GM19372 (cell line): ENCODE measurements around the gene GJB5.
A peak's percentile ranks its signal among the peaks of the same experiment; 100 is the strongest.
"Not testable (repeated sequence)": the region's sequence is repeated elsewhere in the genome, so short reads cannot be mapped to it uniquely, and the experiment has no call there.

Experiments used
- ATAC-seq: cut with Tn5 transposase; IDR thresholded peaks from one replicate; pipeline ENCODE4 v1.9.1; 2021; ENCODE audit warnings: mild to moderate bottlenecking, low read depth, moderate library complexity; ENCODE audit not compliant: unreplicated experiment

Gene GJB5

GRCh38 chr1:34773114-34773513 lies 18.3 kb downstream of the GJB5 start:
- ATAC-seq: not testable (repeated sequence)

- ATAC-seq: no peak
These were observed 20.1 kb downstream of the GJB5 start for GRCh38 chr1:34774957-34775356.

GRCh38 chr1:34776911-34777310 lies 22.1 kb downstream of the GJB5 start:
- no peak for ATAC-seq

GRCh38 chr1:34777519-34778321 lies 22.9 kb downstream of the GJB5 start:
- no peak for ATAC-seq

GRCh38 chr1:34778381-34778780 lies 23.5 kb downstream of the GJB5 start:
- ATAC-seq: no peak

GRCh38 chr1:34779005-34779404 lies 24.2 kb downstream of the GJB5 start:
- no peak for ATAC-seq

- ATAC-seq: no peak
These were observed 24.7 kb downstream of the GJB5 start for GRCh38 chr1:34779526-34779925.

GRCh38 chr1:34779962-34780361 lies 25.1 kb downstream of the GJB5 start:
- no peak for ATAC-seq

- ATAC-seq: no peak
These were observed 25.7 kb downstream of the GJB5 start for GRCh38 chr1:34780528-34780927.

- ATAC-seq: no peak
These were observed 26.4 kb downstream of the GJB5 start, which contains the start of gene GJB3 for GRCh38 chr1:34781071-34781843. GJB3 (plus strand) TSS chr1:34781214; CDS start chr1:34784763, 3,549 bp downstream.

GRCh38 chr1:34781844-34782391 lies 27.1 kb downstream of the GJB5 start:
- ATAC-seq: no peak

- no peak for ATAC-seq
These were observed 29.9 kb downstream of the GJB5 start for GRCh38 chr1:34784751-34785221.

GRCh38 chr1:34785231-34785874 lies 30.5 kb downstream of the GJB5 start:
- no peak for ATAC-seq

- ATAC-seq: no peak
These were observed 31.1 kb downstream of the GJB5 start for GRCh38 chr1:34785875-34786470.

GRCh38 chr1:34786521-34787325 lies 31.9 kb downstream of the GJB5 start:
- peak; percentile 72 for ATAC-seq

GRCh38 chr1:34787461-34788420 lies 32.9 kb downstream of the GJB5 start:
- ATAC-seq: no peak

- ATAC-seq: no peak
These were observed 36.1 kb downstream of the GJB5 start for GRCh38 chr1:34790985-34791384.

- no peak for ATAC-seq
These were observed 37.6 kb downstream of the GJB5 start for GRCh38 chr1:34792424-34792823.
